ENCODE data around the gene PTPRK. TPM values are rescaled to one million over a fixed set of nuclear protein-coding genes. Genes with fewer than 3 reads are reported as not detected.

The PTPRK gene
- total and polyA plus RNA-seq, 2 experiments from 2014 or later: 26.9 to 56.4 TPM

GRCh38 chr6:128361378-128361777 lies 159.0 kb downstream of the PTPRK start:
- H3K4me1 ChIP-seq (ENCODE audit: insufficient read depth): peaks cover 11% of the 10 kb centered on the region; the same call in 1 of the 2 replicates
- no peaks in the 10 kb centered on the region for H3K9me2 ChIP-seq (ENCODE audit: insufficient read depth)
- H3K27ac ChIP-seq (ENCODE audit: low read depth): no peak overlapping the region
- H3K4me2 ChIP-seq: no peak overlapping the region
- H2AFZ ChIP-seq: no peak overlapping the region
- H3K9me3 Mint-ChIP-seq: no peaks in the 10 kb centered on the region
- H3K36me3 Mint-ChIP-seq (ENCODE audit: low read depth): no peaks in the 10 kb centered on the region
- no peaks in the 10 kb centered on the region for H3K36me3 ChIP-seq (ENCODE audit: insufficient read depth)
- TF ChIP-seq ZNF331 (CRISPR knock-in tag; IDR thresholded peaks at IDR 0.05; ENCODE audit: low read depth) (no peak), STAT1 (IDR thresholded peaks at IDR 0.05; ENCODE audit: unreplicated experiment) (no peak), JUNB (IDR thresholded peaks at IDR 0.05; ENCODE audit: unreplicated experiment) (no peak), EZH2 (IDR thresholded peaks at IDR 0.05; ENCODE audit: low read depth, unreplicated experiment) (no peak), EZH2phosphoT487 (IDR thresholded peaks at IDR 0.05; ENCODE audit: unreplicated experiment) (no peak)
- ATAC-seq (no peak), DNase-seq (ENCODE audit: low spot score) (no peak)
- H3K79me2 ChIP-seq (replicated peaks; ENCODE audit: insufficient read depth): peaks cover 32% of the 10 kb centered on the region
- H3K27me3 ChIP-seq (ENCODE audit: insufficient read depth): no peaks in the 10 kb centered on the region
- H3K27me3 Mint-ChIP-seq (ENCODE audit: insufficient read depth, low read depth, poor library complexity): peaks cover 2% of the 10 kb centered on the region
- H3F3A ChIP-seq (replicated peaks; ENCODE audit: low read depth): no peaks in the 10 kb centered on the region
- no peak overlapping the region for H3K27ac Mint-ChIP-seq
- no peak overlapping the region for H3K4me3 Mint-ChIP-seq
- no peaks in the 10 kb centered on the region for H4K20me1 ChIP-seq (replicated peaks; ENCODE audit: insufficient read depth)
- no peak overlapping the region for H3K4me3 ChIP-seq
- peaks cover 13% of the 10 kb centered on the region for H3K4me1 Mint-ChIP-seq

- Histone ChIP-seq H3K4me2 (no peak overlapping the region), H4K20me1 (replicated peaks; ENCODE audit: insufficient read depth) (no peaks in the 10 kb centered on the region), H3K4me3 (no peak overlapping the region), H2AFZ (no peak overlapping the region), H3K27ac (ENCODE audit: low read depth) (no peak overlapping the region), H3K27me3 (ENCODE audit: insufficient read depth) (no peaks in the 10 kb centered on the region), H3F3A (replicated peaks; ENCODE audit: low read depth) (no peaks in the 10 kb centered on the region), H3K4me1 (ENCODE audit: insufficient read depth) (peaks cover 19% of the 10 kb centered on the region; the same call in 1 of the 2 replicates), H3K9me2 (ENCODE audit: insufficient read depth) (no peaks in the 10 kb centered on the region), H3K79me2 (replicated peaks; ENCODE audit: insufficient read depth) (peaks cover 28% of the 10 kb centered on the region), H3K36me3 (ENCODE audit: insufficient read depth) (no peaks in the 10 kb centered on the region)
- H3K36me3 Mint-ChIP-seq (ENCODE audit: low read depth): no peaks in the 10 kb centered on the region
- DNase-seq (ENCODE audit: low spot score) (no peak), ATAC-seq (no peak)
- H3K9me3 Mint-ChIP-seq: no peaks in the 10 kb centered on the region
- H3K4me3 Mint-ChIP-seq: no peak overlapping the region
- no peak overlapping the region; the same call in 1 of the 2 replicates for H3K27ac Mint-ChIP-seq
- peaks cover 18% of the 10 kb centered on the region for H3K4me1 Mint-ChIP-seq
- peaks cover 2% of the 10 kb centered on the region for H3K27me3 Mint-ChIP-seq (ENCODE audit: insufficient read depth, low read depth, poor library complexity)
- TF ChIP-seq STAT1 (IDR thresholded peaks at IDR 0.05; ENCODE audit: unreplicated experiment) (no peak), CREB1 (CRISPR knock-in tag; IDR thresholded peaks at IDR 0.05; ENCODE audit: low read depth) (no peak), ZNF331 (CRISPR knock-in tag; IDR thresholded peaks at IDR 0.05; ENCODE audit: low read depth) (no peak), ETS1 (IDR thresholded peaks at IDR 0.05) (no peak), NANOG (IDR thresholded peaks at IDR 0.05; ENCODE audit: borderline replicate concordance) (no peak), JUNB (IDR thresholded peaks at IDR 0.05; ENCODE audit: unreplicated experiment) (no peak), EZH2phosphoT487 (IDR thresholded peaks at IDR 0.05; ENCODE audit: unreplicated experiment) (no peak), ZNF462 (CRISPR knock-in tag; IDR thresholded peaks at IDR 0.05) (no peak), ZNF114 (CRISPR knock-in tag; IDR thresholded peaks at IDR 0.05) (no peak)
- TF ChIP-seq, protein P1, sequence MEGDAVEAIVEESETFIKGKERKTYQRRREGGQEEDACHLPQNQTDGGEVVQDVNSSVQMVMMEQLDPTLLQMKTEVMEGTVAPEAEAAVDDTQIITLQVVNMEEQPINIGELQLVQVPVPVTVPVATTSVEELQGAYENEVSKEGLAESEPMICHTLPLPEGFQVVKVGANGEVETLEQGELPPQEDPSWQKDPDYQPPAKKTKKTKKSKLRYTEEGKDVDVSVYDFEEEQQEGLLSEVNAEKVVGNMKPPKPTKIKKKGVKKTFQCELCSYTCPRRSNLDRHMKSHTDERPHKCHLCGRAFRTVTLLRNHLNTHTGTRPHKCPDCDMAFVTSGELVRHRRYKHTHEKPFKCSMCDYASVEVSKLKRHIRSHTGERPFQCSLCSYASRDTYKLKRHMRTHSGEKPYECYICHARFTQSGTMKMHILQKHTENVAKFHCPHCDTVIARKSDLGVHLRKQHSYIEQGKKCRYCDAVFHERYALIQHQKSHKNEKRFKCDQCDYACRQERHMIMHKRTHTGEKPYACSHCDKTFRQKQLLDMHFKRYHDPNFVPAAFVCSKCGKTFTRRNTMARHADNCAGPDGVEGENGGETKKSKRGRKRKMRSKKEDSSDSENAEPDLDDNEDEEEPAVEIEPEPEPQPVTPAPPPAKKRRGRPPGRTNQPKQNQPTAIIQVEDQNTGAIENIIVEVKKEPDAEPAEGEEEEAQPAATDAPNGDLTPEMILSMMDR (conservative IDR thresholded peaks at IDR 0.05; ENCODE audit: low read depth in 2 of 2): no peak
These were observed 162.1 kb downstream of the PTPRK start for GRCh38 chr6:128358244-128358776.
